ENCODE results near the gene ANXA11. TPM values are rescaled to one million over a fixed set of nuclear protein-coding genes. Genes with fewer than 3 reads are reported as not detected.

The ANXA11 gene
- total and polyA plus RNA-seq, 2 of the 8 experiments (the other 6 are each of a cell fraction or from before 2014, with no cell fraction given), result 40.5 to 84.9 TPM

DNA sequence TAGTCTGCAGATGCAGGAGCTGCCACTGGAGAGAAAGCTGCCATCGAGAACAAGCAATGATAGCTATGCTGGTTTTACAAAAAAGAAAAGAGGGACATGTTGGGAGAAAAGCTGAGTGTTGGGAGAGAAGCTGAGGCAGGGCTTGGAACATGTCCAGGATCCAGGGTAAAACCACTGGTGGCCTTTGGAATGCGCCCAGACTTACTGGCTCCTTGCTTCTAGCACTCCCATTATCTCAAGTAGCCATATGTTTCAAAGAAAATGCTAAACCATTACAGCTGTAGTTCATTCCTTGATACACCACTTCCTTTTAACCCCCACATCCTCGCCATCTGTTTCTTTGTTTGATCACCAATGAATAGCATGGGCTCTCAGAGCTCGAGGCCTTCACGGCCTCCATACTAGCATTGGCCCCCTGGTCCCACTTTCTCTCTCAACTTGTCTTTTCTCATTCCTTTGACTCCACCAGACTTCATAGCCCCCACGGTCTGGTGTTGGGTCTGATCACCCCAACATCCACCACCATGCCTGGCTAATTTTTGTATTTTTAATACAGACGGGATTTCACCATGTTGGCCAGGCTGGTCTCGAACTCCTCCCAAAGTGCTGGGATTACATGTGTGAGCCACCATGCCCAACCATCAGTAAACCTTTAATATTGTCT is 96.6 kb downstream of the ANXA11 start:
- no peaks in the 10 kb centered on the region for H3K23me2 ChIP-seq (ENCODE audit: low read depth, low read length)
- no peak overlapping the region for H2BK15ac ChIP-seq (ENCODE audit: low read length)
- no peaks in the 10 kb centered on the region for H3K79me1 ChIP-seq (ENCODE audit: low read depth, low read length)
- no peak for DNase-seq (ENCODE audit: low read depth in 1 of 2, low spot score in 2 of 2)
- H3K36me3 ChIP-seq (ENCODE audit: control insufficient read depth in 2 of 4, insufficient read depth in 4 of 4, low read length in 3 of 4), result peaks cover 0 to 14% (median 0%) of the 10 kb centered on the region in 4 experiments; a peak in 1 of 8 replicates
- H3K4ac ChIP-seq (replicated peaks; ENCODE audit: insufficient read length, low read depth, low read length), result no peak overlapping the region
- peaks cover 5 to 20% (median 14%) of the 10 kb centered on the region in 4 experiments; a peak in 4 of 7 replicates for H3K4me1 ChIP-seq (replicated peaks in 1 of 4; ENCODE audit: control insufficient read depth in 3 of 4, insufficient read depth in 4 of 4, low read length in 3 of 4)
- no peak overlapping the region for H4K91ac ChIP-seq (replicated peaks; ENCODE audit: insufficient read length, low read length)
- H3K79me2 ChIP-seq (ENCODE audit: control insufficient read depth in 1 of 2, insufficient read depth in 2 of 2, low read length in 2 of 2), result no peaks in the 10 kb centered on the region
- H3K9ac ChIP-seq (replicated peaks in 1 of 4; ENCODE audit: extremely low read depth in 1 of 4, low read depth in 3 of 4, low read length in 3 of 4), result no peak overlapping the region
- no peak for FAIRE-seq
- no peak overlapping the region for H4K8ac ChIP-seq (ENCODE audit: extremely low read depth, insufficient read depth, low read length)
- WGBS, 2 experiments (ENCODE audit: extremely low coverage in 1 of 2, insufficient coverage in 1 of 2, insufficient read length in 1 of 2, insufficient replicate concordance in 2 of 2, low coverage in 1 of 2, low lambda C conversion rate in 2 of 2, missing lambda C conversion rate in 1 of 2), result 91% methylated on average over 8 of the region's 8 CpGs; no CpG with 5 or more reads in 1 of the 2 experiments
- no peak overlapping the region for H2AFZ ChIP-seq (ENCODE audit: low read length)
- no peak overlapping the region for H3K14ac ChIP-seq (ENCODE audit: insufficient read length)
- peaks cover 19 to 23% of the 10 kb centered on the region in 2 experiments for H3K9me3 ChIP-seq (ENCODE audit: insufficient read depth in 2 of 2, low read depth in 1 of 2, low read length in 1 of 2)
- H4K20me1 ChIP-seq (replicated peaks in 1 of 2; ENCODE audit: control insufficient read depth in 1 of 2, insufficient read depth in 2 of 2, low read length in 2 of 2), result no peaks in the 10 kb centered on the region
- no peaks in the 10 kb centered on the region for H3K27me3 ChIP-seq (replicated peaks in 1 of 4; ENCODE audit: control insufficient read depth in 3 of 4, extremely low read depth in 1 of 4, insufficient read depth in 3 of 4, low read length in 3 of 4)
- no peak overlapping the region for H3K23ac ChIP-seq (ENCODE audit: insufficient read length)
- H4K5ac ChIP-seq (ENCODE audit: insufficient read length, low read depth, low read length), result no peak overlapping the region
- no peak overlapping the region for H3K4me2 ChIP-seq (ENCODE audit: insufficient read depth in 1 of 2, low read depth in 2 of 2, low read length in 2 of 2)
- POLR2A ChIA-PET (ENCODE audit: partially characterized antibody), result no interaction called here
- CTCF ChIA-PET (ENCODE audit: partially characterized antibody), result interaction anchor here (0.7 to 8.4 kb wide), 7 partner anchors 12 to 76 kb away, joined by 3 to 39 read pairs (median 4); no protein-coding TSS in a partner anchor
- no peak overlapping the region for H2BK120ac ChIP-seq (replicated peaks; ENCODE audit: low read depth, low read length)
- no peak overlapping the region for H2BK12ac ChIP-seq (ENCODE audit: low read depth, low read length)
- no peak overlapping the region for H2BK5ac ChIP-seq (ENCODE audit: low read depth, low read length)
- no peak overlapping the region for H2BK20ac ChIP-seq (ENCODE audit: low read length)
- 0 out of 8 replicates have a peak overlapping the region, but pooled peaks of 1 of the 4 experiments have one; percentile 3 for H3K4me3 ChIP-seq (ENCODE audit: extremely low read depth in 1 of 4, insufficient read depth in 2 of 4, low read depth in 3 of 4, low read length in 4 of 4)
- no peak overlapping the region for H3K56ac ChIP-seq (replicated peaks; ENCODE audit: insufficient read length, low read depth, low read length)
- H3K18ac ChIP-seq (ENCODE audit: extremely low read depth, low read length), result no peak overlapping the region
- H2AK5ac ChIP-seq (ENCODE audit: low read depth, low read length), result no peak overlapping the region
- no peak overlapping the region for H3K27ac ChIP-seq (ENCODE audit: low read depth, low read length)
- TF ChIP-seq SIN3A (conservative IDR thresholded peaks at IDR 0.05 in 1 of 2, IDR thresholded peaks at IDR 0.05 in 1 of 2; ENCODE audit: low read depth in 1 of 2, low read length in 2 of 2), result no peak
- TF ChIP-seq CHD1 (IDR thresholded peaks at IDR 0.05; ENCODE audit: low read depth, low read length), result no peak
- no peak for TF ChIP-seq RXRA (IDR thresholded peaks at IDR 0.05; ENCODE audit: insufficient read depth, low read depth, low read length)
- no peak for TF ChIP-seq TBP (IDR thresholded peaks at IDR 0.05; ENCODE audit: low read depth, low read length)
- no peak for TF ChIP-seq CREB1 (IDR thresholded peaks at IDR 0.05)
- TF ChIP-seq JUN (IDR thresholded peaks at IDR 0.05; ENCODE audit: low read depth, low read length), result no peak
- TF ChIP-seq MAX (IDR thresholded peaks at IDR 0.05), result no peak
- no peak for TF ChIP-seq NANOG (IDR thresholded peaks at IDR 0.05; ENCODE audit: insufficient read depth, low read depth, low read length, poor library complexity, severe bottlenecking)
- TF ChIP-seq POU5F1 (IDR thresholded peaks at IDR 0.05; ENCODE audit: low read depth, low read length), result no peak
- TF ChIP-seq ZNF274 (IDR thresholded peaks at IDR 0.05; ENCODE audit: borderline replicate concordance, extremely low read depth, low read length), result no peak
- TF ChIP-seq RFX5 (IDR thresholded peaks at IDR 0.05; ENCODE audit: borderline replicate concordance, low read depth, low read length), result no peak
- TF ChIP-seq ASH2L (IDR thresholded peaks at IDR 0.05; ENCODE audit: low read length), result no peak
- TF ChIP-seq SRF (IDR thresholded peaks at IDR 0.05; ENCODE audit: low read depth, low read length), result no peak
- no peak for TF ChIP-seq SP1 (IDR thresholded peaks at IDR 0.05; ENCODE audit: low read depth, low read length)
